Measurements from ENCODE around the gene IP6K3. TPM values are rescaled to one million over a fixed set of nuclear protein-coding genes. Genes with fewer than 3 reads are reported as not detected.

Gene IP6K3
- total and polyA plus RNA-seq, 12 donors = 0.06 to 1.6 (median 0.71) TPM; not detected in 3

DNA sequence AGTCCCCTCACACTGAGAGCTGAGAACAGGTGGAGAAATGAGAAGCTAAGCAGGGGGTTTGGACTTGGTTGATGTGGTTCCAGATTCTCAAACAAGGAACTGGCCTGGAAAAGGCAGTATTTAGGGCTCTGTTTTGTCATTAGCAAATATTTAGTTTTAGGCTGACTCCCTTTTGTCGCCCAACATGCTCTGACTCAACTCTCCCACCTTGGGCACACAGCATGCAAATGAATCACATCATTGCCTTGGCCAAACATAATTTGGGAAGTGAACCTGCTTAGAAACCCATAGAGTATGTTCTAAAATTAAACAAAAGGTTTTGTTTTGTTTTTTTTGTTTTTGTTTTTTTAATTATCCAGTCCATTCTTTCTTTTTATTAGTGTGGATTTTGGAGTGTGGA lies 25.7 kb downstream of the IP6K3 start:
- Histone ChIP-seq H3K27ac (no peak overlapping the region), H3K4me1 (replicated peaks in 1 of 2) (peaks cover 0 to 6% of the 10 kb centered on the region in 2 donors), H3K4me3 (no peak overlapping the region), H3K9me3 (replicated peaks in 1 of 3) (no peaks in the 10 kb centered on the region), H3K27me3 (no peaks in the 10 kb centered on the region), H3K36me3 (replicated peaks in 1 of 2) (no peaks in the 10 kb centered on the region)
- no peak for DNase-seq
- no peak for TF ChIP-seq POLR2A (IDR thresholded peaks at IDR 0.05)
- TF ChIP-seq, protein P1, sequence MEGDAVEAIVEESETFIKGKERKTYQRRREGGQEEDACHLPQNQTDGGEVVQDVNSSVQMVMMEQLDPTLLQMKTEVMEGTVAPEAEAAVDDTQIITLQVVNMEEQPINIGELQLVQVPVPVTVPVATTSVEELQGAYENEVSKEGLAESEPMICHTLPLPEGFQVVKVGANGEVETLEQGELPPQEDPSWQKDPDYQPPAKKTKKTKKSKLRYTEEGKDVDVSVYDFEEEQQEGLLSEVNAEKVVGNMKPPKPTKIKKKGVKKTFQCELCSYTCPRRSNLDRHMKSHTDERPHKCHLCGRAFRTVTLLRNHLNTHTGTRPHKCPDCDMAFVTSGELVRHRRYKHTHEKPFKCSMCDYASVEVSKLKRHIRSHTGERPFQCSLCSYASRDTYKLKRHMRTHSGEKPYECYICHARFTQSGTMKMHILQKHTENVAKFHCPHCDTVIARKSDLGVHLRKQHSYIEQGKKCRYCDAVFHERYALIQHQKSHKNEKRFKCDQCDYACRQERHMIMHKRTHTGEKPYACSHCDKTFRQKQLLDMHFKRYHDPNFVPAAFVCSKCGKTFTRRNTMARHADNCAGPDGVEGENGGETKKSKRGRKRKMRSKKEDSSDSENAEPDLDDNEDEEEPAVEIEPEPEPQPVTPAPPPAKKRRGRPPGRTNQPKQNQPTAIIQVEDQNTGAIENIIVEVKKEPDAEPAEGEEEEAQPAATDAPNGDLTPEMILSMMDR (IDR thresholded peaks at IDR 0.05) = no peak
- intact Hi-C loops (cut with DNase I) = no loop called here
- 77 to 86% (median 79%) methylated on average over 1 of the region's 1 CpG for WGBS, 4 donors

DNA sequence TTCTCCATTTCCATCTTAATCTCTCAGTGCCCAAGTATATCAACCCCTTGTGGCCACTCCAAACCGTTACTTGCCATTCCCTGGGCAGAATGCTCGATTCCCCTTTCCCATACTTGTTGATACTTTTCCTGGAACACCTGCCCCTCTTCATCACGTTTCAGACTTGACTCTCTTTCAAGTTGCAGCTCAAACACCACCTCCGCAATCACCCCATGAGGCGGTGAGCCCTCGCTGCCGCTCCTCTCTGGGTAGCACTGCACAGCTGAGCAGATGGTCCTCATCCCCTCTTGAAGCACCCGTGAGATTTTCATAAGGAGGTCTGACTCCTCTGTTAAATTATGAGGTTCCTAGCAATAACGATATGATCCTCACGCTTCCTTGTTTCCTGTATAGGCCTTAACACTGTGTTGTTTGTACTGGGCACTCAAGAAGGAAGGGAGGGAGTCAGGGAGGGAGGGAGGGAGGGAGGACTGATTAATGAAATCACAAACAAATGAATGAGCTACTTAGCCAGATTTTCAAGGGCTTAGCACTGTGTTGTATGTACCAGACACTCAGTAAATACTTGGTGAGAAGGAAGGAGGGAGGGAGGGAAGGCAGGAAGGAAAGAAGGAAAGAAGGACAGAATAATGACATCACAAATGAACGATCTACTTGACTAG lies 27.2 kb downstream of the IP6K3 start:
- no peak for DNase-seq
- WGBS, 4 donors = 81 to 84% (median 83%) methylated on average over 11 of the region's 11 CpGs
- no peaks in the 10 kb centered on the region for H3K36me3 ChIP-seq (replicated peaks in 1 of 2)
- peaks cover 0 to 6% of the 10 kb centered on the region in 2 donors for H3K4me1 ChIP-seq (replicated peaks in 1 of 2)
- H3K27me3 ChIP-seq = no peaks in the 10 kb centered on the region
- TF ChIP-seq, protein P1 (IDR thresholded peaks at IDR 0.05) = no peak
- TF ChIP-seq POLR2A (IDR thresholded peaks at IDR 0.05) = no peak
- no peaks in the 10 kb centered on the region for H3K9me3 ChIP-seq (replicated peaks in 1 of 3)
- intact Hi-C loops (cut with DNase I) = no loop called here
- H3K4me3 ChIP-seq = no peak overlapping the region
- no peak overlapping the region for H3K27ac ChIP-seq

DNA sequence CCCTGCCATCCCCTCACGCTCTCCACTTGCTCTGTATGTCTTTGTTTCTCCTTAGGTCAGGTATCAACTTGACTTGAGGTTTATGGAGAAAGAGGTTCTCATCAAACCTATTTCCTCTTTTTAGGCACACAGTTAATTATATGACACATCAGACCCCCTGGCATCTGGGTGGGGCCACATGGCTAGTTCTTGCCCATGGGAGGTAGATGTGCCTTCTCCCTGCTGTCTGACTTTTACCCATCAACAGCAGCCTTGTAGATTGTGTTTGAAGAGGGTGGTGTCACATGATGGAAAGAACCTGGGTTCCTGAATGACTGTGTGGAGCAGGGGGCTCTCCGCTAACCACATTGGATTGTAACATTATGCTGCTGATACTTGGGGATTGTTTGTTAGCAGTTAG lies 28.0 kb downstream of the IP6K3 start:
- Histone ChIP-seq H3K27ac (no peak overlapping the region), H3K9me3 (replicated peaks in 1 of 3) (no peaks in the 10 kb centered on the region), H3K4me1 (replicated peaks in 1 of 2) (peaks cover 0 to 5% of the 10 kb centered on the region in 2 donors), H3K36me3 (replicated peaks in 1 of 2) (no peaks in the 10 kb centered on the region), H3K4me3 (no peak overlapping the region), H3K27me3 (no peaks in the 10 kb centered on the region)
- no peak for TF ChIP-seq POLR2A (IDR thresholded peaks at IDR 0.05)
- TF ChIP-seq, protein P1 (IDR thresholded peaks at IDR 0.05) = no peak
- intact Hi-C loops (cut with DNase I) = no loop called here
- 86 to 94% (median 93%) methylated on average over 2 of the region's 2 CpGs for WGBS, 4 donors
- DNase-seq = no peak

DNA sequence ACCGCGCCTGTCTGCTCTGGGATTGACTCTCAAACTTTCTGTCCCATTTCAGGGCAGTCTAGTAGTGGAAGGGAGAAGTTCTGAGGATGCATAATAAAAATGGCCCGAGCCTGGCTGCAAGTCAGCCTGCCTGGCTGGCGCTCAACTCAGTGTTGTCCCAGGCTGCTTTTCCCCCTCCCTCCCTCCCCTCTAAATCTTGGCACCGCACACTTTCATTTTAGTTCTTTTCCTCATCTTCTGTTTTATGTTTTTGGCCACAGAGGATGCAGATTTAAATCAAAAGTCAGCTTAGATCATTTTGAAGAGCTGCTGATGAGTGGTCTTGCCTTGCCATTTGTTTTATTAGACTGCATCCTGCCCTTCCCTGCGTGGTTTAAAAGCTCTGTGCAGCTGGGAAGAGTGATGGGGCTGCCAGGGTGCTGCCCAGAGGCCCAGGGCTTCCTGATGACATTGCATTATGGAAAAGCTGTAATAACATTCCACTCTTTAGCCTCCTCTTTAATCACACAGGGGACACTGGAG lies 28.7 kb downstream of the IP6K3 start:
- Histone ChIP-seq H3K9me3 (replicated peaks in 1 of 3) (no peaks in the 10 kb centered on the region), H3K27ac (peak overlapping the region in 1 of 5 donors; percentile 0), H3K36me3 (replicated peaks in 1 of 2) (no peaks in the 10 kb centered on the region), H3K4me1 (replicated peaks in 1 of 2) (no peaks in the 10 kb centered on the region), H3K4me3 (no peak overlapping the region), H3K27me3 (no peaks in the 10 kb centered on the region)
- WGBS, 4 donors = 44 to 62% (median 50%) methylated on average over 6 of the region's 6 CpGs
- intact Hi-C loops (cut with DNase I) = no loop called here
- DNase-seq = no peak
- TF ChIP-seq, protein P1 (IDR thresholded peaks at IDR 0.05) = no peak
- TF ChIP-seq POLR2A (IDR thresholded peaks at IDR 0.05) = no peak

Data from adrenal gland (tissue), 12 donors.